Brain microvascular endothelial cell (primary cell): Measurements from ENCODE around the gene CPZ.

ENCODE experiments used
- DNase-seq: peaks from one replicate; pipeline ENCODE4 v3.0.0-alpha.2; 2020
- H3K27ac ChIP-seq: fragments of 250-450 bp; sonication (Bioruptor Pico); 2 replicates; pipeline ENCODE4 v1.5.1; 2020; ENCODE audit warnings: mild to moderate bottlenecking, moderate library complexity
- H3K27me3 ChIP-seq: fragments of 250-450 bp; sonication (Bioruptor Pico); replicated peaks from 2 replicates; pipeline ENCODE4 v1.5.1; 2020; ENCODE audit warnings: mild to moderate bottlenecking
- H3K36me3 ChIP-seq: fragments of 250-450 bp; sonication (Bioruptor Pico); replicated peaks from 2 replicates; pipeline ENCODE4 v1.5.1; 2020; ENCODE audit warnings: mild to moderate bottlenecking
- H3K4me3 ChIP-seq: 2 replicates; pipeline ENCODE4 v1.5.1; 2011; ENCODE audit warnings: low read depth, mild to moderate bottlenecking, control low read depth, low read length, moderate library complexity
- in situ Hi-C: cut with HindIII; loops from 2 replicates; pipeline ENCODE4 v1.10.0; 2017; ENCODE audit warnings: low sequenced_read_pairs, low pct_ligation_motif_present
- TF ChIP-seq, protein P1 (sequence below): IDR thresholded peaks from 2 replicates; pipeline ENCODE4 v1.5.1; 2011; ENCODE audit warnings: low read depth, mild to moderate bottlenecking, moderate library complexity, low read length, control low read depth, inconsistent platforms; ENCODE audit errors: missing control alignments

Gene CPZ

DNA sequence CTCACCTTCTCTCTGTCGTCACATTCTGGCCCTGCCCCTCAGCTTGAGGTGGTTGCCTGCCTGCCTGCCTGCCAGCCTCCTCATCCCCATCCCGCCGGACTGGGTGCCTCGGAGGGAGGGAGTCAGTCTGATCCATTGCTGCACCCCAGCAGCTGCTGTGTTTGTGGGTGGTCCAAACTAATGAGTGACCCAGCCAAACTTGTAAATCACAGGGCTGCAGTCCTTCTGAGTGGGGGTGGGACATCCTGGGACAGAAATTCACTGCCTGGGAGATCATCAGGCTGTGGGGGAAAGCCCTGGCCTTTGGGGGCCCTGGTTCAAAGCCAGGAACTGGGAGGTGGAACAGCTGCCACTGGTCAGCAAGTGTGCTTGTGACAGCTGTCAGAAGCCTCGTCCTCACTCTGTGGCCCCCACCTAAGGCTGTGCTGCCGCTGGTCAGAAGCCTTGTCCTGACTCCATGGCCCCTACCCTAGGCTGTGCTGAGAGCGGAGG lies 6.8 kb upstream of the CPZ start:
- H3K27me3 ChIP-seq, result peaks cover 26% of the 10 kb centered on the region

DNA sequence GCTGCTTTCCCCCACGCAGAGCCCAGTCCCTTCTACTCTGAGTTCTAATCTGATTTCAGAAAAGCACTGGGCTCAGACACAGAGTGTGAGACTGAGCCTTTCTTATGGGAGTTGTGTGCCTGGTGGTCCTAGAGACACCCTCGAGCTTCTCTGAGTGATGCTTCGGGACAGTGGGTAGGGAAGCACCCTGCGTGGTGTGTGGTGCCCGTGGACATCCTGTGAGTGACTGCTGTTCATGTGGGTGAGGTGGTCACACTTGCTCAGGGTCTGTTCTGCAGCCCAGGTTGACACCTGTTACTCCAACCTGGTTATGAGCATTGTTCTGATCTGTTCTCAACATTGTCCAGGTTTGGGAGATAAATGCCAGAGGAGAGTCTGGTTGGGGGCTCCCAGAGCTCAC lies 6.3 kb upstream of the CPZ start:
- in situ Hi-C loops, result no loop called here
- H3K4me3 ChIP-seq, result no peak overlapping the region
- H3K27ac ChIP-seq, result no peak overlapping the region
- H3K27me3 ChIP-seq, result peaks cover 26% of the 10 kb centered on the region
- TF ChIP-seq, protein P1, sequence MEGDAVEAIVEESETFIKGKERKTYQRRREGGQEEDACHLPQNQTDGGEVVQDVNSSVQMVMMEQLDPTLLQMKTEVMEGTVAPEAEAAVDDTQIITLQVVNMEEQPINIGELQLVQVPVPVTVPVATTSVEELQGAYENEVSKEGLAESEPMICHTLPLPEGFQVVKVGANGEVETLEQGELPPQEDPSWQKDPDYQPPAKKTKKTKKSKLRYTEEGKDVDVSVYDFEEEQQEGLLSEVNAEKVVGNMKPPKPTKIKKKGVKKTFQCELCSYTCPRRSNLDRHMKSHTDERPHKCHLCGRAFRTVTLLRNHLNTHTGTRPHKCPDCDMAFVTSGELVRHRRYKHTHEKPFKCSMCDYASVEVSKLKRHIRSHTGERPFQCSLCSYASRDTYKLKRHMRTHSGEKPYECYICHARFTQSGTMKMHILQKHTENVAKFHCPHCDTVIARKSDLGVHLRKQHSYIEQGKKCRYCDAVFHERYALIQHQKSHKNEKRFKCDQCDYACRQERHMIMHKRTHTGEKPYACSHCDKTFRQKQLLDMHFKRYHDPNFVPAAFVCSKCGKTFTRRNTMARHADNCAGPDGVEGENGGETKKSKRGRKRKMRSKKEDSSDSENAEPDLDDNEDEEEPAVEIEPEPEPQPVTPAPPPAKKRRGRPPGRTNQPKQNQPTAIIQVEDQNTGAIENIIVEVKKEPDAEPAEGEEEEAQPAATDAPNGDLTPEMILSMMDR, result no peak
- no peak for DNase-seq
- no peaks in the 10 kb centered on the region for H3K36me3 ChIP-seq

More for the DNA sequence above, 6.8 kb upstream of the CPZ start:
- in situ Hi-C loops, result no loop called here
- no peak for DNase-seq
- no peaks in the 10 kb centered on the region for H3K36me3 ChIP-seq
- TF ChIP-seq, protein P1, result no peak
- H3K4me3 ChIP-seq, result no peak overlapping the region
- H3K27ac ChIP-seq, result no peak overlapping the region

DNA sequence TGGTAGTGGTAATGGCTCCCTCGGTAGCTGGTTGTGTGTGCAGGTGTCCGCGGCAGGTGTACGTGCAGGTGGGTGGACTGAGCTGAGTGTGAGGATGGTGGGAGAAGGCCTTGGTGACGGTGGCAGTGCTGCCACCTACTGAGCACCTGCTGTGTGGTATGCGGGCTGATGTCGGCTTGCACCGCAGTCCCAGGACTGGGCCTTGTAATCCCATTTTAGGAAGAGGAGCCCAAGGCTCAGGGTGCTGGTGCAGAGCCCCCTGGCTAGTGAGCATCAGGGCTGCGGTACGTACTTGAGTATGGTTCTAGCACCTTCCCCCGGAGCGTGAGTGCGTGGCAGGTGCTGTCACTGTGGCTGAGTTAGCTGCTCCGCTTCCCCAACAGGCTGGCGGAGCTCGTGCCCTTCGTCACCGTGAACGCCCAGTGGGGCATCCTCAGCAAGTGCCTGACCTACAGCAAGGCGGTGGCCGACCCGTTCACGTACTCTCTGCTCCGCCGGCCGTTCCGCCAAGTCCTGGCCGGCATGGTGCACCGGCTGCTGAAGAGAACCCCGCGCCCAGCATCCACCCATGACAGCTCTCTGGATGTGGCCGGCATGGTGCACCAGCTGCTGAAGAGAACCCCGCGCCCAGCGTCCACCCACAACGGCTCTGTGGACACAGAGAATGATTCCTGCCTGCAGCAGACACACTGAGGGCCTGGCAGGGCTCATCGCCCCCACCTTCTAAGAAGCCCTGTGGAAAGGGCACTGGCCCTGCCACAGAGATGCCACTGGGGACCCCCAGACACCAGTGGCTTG lies 5.7 kb upstream of the CPZ start:
- TF ChIP-seq, protein P1, result no peak
- Histone ChIP-seq H3K36me3 (no peaks in the 10 kb centered on the region), H3K27ac (no peak overlapping the region), H3K27me3 (peaks cover 30% of the 10 kb centered on the region), H3K4me3 (no peak overlapping the region)
- in situ Hi-C loops, result no loop called here
- DNase-seq, result no peak

GRCh38 chr4:8587469-8588195 lies 4.9 kb upstream of the CPZ start:
- no peak overlapping the region for H3K4me3 ChIP-seq
- no peak overlapping the region for H3K27ac ChIP-seq
- in situ Hi-C loops, result no loop called here
- no peak for DNase-seq
- TF ChIP-seq, protein P1, result no peak
- H3K27me3 ChIP-seq, result peaks cover 35% of the 10 kb centered on the region
- H3K36me3 ChIP-seq, result no peaks in the 10 kb centered on the region

- Histone ChIP-seq H3K36me3 (no peaks in the 10 kb centered on the region), H3K27me3 (peaks cover 40% of the 10 kb centered on the region), H3K4me3 (no peak overlapping the region), H3K27ac (no peak overlapping the region)
- TF ChIP-seq, protein P1, result no peak
- DNase-seq, result no peak
- in situ Hi-C loops, result no loop called here
These were observed 4.4 kb upstream of the CPZ start for GRCh38 chr4:8588196-8588470.

- Histone ChIP-seq H3K27ac (no peak overlapping the region), H3K27me3 (peaks cover 51% of the 10 kb centered on the region), H3K36me3 (no peaks in the 10 kb centered on the region), H3K4me3 (no peak overlapping the region)
- in situ Hi-C loops, result no loop called here
- no peak for DNase-seq
- TF ChIP-seq, protein P1, result no peak
These were observed 3.2 kb upstream of the CPZ start for GRCh38 chr4:8589336-8589735.
